Germinal center (tissue), 1 donor: Measurements from ENCODE around the gene EIF1.

Source experiments
- DNase-seq: peaks from one replicate; pipeline ENCODE4 v3.0.0; 2012; ENCODE audit warnings: mixed read lengths, low spot score

The EIF1 gene

DNA sequence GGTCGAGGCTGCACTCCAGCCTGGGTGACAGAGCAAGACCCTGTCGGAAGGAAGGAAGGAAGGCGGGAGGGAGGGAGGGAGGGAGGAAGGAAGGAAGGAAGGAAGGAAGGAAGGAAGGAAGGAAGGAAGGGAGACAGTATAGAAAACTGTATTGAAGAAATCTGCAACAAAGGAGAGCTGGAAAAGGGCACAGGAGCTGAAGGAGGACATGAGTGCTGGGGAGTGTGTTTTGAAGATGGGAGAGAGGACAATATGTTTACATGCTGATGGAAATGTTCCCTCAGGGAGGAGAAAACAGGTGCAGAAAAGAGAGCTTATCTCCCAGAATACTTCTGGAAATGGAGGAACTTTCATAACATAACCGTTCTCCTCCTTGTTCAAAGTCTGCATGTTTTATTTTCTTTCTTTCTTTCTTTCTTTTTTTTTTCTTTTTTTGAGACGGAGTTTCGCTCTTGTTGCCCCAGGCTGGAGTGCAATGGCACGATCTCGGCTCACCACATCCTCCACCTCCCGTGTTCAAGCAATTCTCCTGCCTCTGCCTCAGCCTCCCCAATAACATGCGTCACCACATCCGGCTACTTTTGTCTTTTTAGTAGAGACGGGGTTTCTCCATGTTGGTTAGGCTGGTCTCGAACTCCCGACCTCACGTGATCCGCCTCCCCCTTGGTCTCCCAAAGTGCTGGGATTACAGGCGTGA, 48.4 kb downstream of the EIF1 start:
- DNase-seq: no peak

DNA sequence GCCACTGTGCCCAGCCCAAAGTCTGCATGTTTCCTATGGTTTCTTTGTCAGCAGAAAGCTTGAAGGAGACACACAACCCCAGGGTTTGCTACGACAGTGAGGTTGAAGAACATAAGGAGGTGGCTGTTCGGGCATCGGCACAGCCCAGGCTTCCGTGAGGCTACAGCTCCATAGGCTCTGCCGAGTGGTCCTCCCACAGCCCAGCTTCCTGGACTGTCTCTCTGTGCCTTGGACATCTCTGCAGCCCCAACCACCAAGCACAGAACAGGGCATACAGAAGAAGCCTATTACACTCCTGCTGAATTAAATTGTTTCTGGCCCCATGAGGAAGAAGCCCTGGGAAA, 49.0 kb downstream of the EIF1 start:
- DNase-seq: no peak

DNA sequence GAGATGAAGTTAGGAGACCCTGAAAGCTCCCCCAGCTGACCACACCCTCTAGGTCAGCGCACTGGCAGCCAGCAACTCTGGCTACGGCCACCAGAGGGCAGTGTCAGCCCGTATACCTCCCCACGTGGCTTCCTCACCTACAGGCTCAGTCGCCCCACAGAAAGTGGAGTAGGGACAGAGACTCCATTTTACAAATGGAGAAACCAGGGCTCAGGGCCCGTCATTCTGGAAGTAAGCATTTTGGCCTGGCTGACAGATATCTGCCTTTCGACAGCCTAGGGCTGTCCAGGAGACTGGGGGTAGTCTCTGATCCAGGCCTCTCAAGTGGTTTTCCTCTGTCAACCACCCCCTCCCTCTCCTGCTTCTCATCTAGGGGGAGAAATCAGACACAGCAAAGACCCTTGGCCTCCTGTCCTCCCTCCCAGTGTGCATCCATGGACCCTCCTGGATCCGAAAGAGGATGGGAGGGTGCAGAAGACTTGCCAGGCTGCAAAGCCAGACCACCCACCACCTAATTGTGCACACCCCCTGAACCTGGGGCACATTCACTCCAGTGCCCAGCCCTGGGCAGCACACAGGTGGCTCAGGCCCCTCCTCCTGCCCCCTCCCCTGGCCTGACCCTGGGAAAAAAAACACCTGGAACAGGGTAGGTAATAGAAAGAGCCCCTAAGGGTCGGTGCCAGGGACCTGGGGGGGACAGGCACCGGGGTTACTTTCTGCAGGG, 49.6 kb downstream of the EIF1 start:
- peak; percentile 87 for DNase-seq

DNA sequence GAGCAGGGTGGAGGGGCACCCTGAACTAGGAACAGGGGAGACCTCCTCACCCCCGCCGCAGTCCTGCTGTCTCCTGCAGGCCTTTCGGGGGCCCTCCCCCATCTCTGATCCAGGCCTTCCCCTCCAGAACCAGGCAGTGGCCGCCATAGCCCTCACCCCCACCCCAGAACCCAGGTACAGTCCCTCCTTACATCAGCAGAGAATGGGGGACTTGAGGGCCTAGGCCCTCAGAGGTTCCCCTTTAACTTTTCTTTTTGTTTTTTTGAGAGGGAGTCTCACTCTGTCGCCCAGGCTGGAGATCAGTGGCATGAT, 50.1 kb downstream of the EIF1 start:
- DNase-seq: no peak

DNA sequence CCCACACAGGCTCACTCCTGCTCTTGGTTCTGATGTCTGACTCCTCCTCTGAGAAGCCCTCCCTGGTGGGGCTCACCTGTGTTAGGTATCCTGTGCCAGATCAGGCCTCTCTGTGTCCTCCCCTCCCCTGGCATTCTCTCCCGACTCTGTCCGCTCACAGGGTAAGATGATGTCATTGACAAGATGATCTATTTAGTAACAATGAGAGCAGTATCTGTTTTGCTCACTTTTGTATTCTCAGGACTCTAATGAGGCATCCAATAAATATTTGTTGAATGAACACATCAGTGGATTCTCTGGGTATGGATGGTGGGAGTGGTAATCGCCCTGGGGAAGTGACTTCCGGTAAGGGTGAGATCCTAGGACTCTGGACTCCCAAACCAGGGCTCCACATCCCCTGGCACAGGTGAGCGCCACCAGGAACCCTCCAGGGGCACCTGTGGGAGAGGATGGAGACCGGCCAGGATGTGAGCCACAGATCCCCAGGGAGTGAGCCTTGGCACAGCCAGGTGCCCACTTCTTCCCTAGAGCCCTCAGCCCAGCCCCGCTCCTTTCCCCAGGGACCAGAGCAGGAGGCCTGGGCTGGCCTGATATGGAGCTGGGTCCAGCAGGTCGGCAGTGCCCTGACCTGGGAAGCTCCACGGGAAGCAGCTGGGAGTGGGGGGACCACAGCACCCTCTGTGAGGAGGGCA, 51.1 kb downstream of the EIF1 start:
- DNase-seq: no peak

DNA sequence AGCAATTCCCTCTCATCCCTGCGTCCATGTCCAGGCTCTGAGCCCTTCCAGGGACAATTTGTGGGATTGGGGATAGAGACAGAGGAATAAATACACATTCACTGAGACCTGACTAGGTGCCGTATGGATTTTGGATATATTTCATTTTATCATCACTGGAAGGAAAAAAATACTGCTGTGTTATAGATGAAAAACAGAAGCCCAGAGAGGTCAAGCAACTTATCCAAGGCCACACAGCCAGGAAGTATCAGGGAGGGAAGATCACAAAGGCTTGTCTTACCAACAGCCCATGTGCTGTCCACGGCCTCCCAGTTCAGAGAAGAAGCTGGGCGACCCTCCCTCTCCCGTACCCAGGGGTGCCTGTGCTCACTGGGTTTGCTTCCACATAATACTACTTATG, 51.8 kb downstream of the EIF1 start:
- no peak for DNase-seq

DNA sequence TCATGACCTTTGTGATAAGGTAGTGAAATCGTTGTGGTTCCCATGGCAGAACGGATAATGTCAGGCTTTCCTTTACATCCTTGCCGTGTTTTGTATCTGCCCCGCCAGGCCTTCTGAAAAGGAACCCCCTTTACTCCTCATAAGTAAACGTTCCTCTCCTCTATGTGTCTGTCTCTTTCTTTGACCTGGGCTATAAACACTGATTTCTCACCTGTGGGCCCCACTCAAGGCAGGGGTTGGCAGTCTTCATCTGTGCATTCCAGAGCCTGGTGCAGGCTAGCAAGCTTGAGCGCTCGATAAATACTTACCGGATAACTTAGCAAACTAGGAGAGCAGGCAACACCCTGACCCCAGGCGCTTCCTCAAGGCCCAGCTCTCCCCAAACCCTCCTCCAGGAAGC, 53.0 kb downstream of the EIF1 start:
- DNase-seq: no peak
